GM19372 (cell line): ENCODE results near the gene FASTKD3.

Experiments used
- ATAC-seq: cut with Tn5 transposase; IDR thresholded peaks from one replicate; pipeline ENCODE4 v1.9.1; 2021; ENCODE audit warnings: mild to moderate bottlenecking, low read depth, moderate library complexity; ENCODE audit not compliant: unreplicated experiment

The FASTKD3 gene, protein sequence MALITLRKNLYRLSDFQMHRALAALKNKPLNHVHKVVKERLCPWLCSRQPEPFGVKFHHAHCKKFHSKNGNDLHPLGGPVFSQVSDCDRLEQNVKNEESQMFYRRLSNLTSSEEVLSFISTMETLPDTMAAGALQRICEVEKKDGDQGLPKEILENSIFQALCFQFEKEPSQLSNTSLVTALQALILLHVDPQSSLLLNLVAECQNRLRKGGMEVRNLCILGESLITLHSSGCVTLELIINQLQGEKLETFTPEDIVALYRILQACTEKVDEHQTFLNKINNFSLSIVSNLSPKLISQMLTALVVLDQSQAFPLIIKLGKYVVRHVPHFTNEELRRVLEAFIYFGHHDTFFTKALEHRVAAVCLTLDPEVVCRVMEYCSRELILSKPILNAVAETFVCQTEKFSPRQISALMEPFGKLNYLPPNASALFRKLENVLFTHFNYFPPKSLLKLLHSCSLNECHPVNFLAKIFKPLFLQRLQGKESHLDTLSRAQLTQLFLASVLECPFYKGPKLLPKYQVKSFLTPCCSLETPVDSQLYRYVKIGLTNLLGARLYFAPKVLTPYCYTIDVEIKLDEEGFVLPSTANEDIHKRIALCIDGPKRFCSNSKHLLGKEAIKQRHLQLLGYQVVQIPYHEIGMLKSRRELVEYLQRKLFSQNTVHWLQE

GRCh38 chr5:7868773-7869473 lies at the start of gene FASTKD3, which contains the start of gene MTRR:
FASTKD3 (minus strand) TSS chr5:7869031; CDS start chr5:7868083, 948 bp downstream.
MTRR (plus strand) TSS chr5:7869148; CDS start chr5:7870795, 1,647 bp downstream.
- ATAC-seq: peak; percentile 98

GRCh38 chr5:7917130-7918123 lies 48.6 kb upstream of the FASTKD3 start:
- no peak for ATAC-seq

DNA sequence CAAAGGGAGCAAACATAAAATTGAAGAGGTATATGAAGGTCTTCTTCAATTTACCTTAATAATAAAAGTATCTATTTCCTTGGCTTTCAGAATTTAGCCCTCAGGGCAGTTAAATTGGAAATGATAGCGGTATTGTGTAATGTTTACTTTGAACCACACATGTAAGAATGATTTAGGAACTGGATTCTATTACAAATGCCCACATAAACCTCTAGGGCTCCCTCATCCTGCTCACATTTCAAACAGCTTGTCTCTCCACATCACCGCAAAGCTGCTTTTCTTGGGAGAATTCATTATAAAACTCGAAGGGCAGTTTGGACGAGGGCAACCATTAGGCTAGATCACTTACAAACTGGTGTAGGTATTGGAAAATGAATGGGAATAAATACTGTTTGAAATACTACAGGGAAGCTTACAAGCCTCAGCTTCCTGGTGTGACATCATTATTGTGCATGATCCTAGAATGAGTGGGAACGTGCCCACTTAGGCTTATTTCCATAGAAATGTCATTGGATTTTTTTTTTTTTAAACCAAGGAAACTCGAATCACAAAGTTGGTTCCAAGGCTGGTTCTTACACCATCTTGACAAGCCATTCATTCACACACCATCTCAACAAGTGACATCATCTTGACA lies 47.5 kb upstream of the FASTKD3 start:
- ATAC-seq: no peak

GRCh38 chr5:7911429-7911771 lies 42.6 kb upstream of the FASTKD3 start:
- peak; percentile 32 for ATAC-seq

DNA sequence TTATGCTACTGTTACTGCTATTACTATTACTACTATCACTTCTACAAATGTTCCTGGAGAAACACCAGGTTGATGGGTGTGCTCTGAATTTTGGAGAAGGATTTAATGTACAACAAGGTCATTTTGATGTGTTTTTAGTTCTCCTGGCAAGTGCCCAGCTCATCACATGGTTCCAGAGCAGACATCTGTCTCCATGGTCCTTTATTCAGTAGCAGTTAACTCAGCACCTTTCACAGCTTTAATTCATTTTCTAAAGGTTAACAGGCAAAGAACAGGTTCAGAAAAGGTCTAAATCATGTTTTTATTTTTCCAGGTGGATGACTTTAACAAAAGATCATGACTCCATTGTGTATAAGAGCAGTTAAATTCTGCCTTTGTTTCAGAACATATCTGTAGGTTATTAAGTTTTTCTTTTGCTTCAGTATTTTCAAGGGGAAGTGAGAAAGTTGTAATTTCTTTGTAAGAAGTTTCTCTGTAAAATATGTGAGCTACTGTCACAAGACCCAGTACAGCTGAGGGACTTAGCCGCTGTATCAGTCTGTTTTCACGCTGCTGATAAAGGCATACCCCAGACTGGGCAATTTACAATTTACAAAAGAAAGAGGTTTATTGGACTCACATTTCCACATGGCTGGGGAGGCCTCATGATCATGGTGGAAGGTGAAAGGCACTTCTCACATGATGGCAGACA lies 42.1 kb upstream of the FASTKD3 start:
- ATAC-seq: peak; percentile 61

DNA sequence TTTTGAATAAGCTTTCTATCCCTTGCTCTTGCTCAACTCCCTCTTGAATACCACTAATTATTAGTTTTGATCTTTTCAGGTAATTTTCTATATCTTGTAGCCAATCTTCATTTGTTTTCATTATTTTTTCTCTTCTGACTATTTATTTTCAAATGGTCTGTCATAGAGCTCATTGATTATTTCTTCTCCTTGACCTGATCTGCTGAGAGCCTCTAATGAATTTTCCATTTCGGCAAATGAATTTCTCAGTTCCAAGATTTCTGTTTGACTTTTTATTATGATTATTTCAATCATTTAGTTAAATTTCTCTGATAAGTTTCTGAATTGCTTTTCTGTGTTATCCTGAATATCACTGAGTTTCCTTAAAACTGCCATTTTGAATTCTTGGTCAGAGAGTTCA lies 39.5 kb upstream of the FASTKD3 start:
- ATAC-seq: no peak

DNA sequence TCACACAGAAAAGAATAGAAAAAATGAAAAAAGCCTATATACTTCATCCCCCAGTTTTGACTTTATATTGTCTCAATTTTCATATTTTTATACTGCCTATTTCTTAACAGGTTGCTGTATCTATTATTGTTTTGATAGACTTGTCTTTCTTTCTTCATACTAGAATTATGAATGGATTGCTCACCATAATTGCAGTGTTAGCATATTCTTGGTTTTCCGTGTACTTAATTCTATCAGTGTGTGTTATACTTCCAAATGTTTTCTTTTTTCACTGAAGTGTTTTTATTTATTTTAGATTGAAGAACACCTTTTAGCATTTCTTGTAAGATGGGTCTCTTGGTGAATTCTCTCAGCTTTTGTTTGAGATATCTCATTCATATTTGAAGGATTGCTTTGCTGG lies 38.8 kb upstream of the FASTKD3 start:
- no peak for ATAC-seq

DNA sequence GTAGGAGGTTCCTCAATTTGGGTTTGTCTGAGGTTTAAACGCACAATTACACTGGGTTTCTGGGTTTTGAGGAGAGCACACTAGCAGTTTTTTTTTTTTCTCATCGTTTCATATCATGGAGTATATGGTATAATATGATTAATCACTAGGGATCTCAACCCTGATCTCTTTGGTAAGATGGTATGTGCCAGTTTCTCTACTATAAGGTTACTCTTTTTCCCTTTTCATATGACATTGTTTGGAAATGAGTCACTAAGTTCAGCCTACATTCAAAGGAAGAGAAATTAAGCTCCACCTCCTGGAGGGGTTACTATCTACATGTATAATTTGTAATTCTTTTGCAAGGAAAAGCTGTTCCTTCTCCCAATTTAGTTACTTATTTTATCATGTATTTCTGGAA lies 35.3 kb upstream of the FASTKD3 start:
- ATAC-seq: no peak

- no peak for ATAC-seq
These were observed 34.1 kb upstream of the FASTKD3 start for GRCh38 chr5:7902666-7903625.

DNA sequence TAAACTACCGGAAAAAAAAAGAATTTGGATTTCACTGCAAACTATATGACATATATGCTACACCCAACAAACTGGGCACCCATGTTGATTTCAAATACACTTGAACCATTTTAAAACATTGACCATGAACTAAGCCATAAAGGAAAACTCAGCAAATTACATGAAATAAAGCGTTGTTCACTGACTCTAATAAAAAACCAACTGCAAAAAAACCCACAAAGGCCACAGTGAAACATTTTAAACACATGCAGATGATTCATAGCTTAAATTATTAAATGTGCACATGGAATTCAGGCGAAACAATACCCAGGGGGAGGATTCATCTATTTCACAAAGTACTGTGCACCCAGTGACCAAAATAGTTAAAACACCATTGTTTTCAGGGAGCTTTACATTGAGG lies 33.4 kb upstream of the FASTKD3 start:
- ATAC-seq: no peak

DNA sequence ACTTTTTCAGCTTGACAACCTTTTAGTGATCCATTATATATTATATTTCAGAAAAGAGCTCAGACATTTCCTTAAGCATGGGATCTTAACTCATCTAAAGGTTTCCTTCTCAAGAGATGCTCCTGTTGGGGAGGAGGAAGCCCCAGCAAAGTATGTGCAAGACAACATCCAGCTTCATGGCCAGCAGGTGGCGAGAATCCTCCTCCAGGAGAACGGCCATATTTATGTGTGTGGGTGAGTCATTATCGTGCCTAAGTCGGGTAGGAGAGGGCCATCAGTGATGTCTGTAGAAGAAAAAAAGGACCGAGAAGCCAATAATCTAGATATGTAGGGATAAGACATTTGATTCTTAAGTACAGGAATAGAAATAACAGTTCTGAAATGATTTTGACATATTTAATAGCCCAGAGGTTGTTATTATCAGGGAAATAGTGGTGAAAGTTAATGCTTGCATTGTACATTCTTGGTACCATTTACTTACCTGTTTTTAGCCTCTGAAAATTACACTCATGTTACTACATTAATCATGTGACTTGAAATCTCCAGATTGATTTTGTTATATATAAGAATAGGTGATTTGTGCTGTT lies 28.3 kb upstream of the FASTKD3 start:
- ATAC-seq: no peak

DNA sequence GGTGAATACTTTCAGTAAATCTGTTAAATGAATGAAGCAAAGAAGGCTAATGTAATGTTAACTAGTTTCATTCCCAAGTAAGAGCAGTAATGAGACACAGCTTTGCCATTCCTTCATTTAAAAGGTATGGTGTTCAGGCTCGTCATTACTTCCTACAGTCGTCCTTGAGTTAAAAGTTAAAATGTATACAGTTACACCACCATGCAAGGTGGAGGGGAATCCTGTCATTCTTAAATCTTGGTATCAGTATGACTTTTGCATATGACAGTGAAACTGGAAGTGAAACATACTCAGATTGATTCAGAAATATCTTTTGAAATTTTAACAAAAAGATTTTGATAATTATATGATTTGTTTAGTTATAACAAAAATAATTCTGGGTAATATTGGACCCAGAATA lies 26.0 kb upstream of the FASTKD3 start:
- ATAC-seq: peak; percentile 97

- no peak for ATAC-seq
These were observed 25.6 kb upstream of the FASTKD3 start for GRCh38 chr5:7894439-7894838.

DNA sequence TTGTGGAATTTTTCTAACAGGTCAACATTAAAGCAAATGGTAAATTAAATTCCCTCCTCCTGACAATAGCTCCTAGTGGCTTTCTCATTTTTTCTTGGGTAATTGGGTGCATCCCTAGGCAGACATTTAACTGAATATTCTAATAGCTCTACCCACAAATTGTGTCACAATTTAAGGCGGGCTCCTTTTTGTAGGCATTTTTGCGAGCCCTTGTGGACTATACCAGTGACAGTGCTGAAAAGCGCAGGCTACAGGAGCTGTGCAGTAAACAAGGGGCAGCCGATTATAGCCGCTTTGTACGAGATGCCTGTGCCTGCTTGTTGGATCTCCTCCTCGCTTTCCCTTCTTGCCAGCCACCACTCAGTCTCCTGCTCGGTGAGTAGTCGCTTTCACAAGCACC lies 20.1 kb upstream of the FASTKD3 start:
- ATAC-seq: no peak

DNA sequence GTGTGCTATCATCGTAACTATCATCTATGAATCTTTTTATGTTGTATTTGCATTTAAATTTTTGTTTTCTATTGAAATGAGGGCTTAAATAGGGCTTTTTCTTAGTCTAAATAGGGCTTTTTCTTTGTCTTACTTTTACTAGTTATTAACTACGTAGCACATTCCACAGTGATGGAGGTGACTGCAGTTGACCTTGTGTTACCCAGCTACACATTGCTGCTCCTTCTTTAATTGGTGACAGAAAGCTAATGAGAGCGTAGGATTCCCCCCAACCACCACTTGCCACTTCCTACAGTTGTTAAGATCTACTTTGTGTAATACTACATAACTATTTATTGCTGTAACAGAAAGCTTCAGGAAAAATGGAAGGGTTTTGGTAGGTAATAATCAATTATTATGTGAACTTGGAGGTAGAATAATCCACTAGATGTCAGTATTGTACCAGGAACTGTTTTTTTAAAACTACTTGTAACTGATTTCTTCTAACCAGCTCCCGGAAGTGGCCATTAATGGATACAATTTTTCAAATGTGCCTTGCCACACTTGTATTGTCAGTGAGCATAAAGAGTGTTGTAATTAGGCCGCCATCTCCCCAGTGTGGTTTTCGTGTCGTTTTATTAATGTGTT lies 18.1 kb upstream of the FASTKD3 start:
- ATAC-seq: peak; percentile 75

DNA sequence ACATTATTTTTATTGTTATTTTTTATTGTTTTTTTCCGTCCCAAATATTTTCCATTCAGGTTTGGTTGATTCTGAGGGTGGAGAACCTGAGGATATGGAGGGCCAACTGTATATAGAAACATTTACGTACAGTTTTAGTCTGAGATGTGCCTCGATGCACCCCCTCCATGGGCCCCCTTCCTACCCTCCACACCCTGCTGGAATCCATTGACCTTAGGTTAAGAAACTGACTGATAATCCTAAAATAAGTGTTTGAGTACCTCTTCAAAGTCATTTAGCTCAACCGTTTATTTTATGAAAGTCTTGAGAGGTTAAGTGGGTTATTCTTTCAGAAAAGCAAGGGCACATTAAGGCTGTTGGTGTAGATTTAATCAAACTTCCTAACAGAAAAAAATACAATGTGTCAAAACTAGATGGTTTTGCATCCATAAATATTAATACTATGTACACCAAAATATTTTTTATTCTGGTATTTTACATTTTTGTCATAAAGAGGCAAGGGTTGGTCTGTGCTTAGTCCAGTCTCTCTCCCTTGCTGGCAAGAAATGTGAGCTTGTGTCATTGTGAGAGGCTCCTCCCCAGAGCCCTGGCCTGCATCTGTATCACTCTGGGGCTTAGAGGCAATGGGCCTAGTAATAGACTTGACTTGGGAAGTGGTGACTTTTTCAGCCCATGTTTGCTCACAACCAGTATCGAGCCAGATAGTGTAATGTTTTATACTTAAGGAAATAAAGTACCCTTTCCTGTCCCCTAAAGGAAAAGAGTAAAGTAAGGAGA lies 15.8 kb upstream of the FASTKD3 start:
- no peak for ATAC-seq
